ENCODE data around the gene FAM174C. TPM values are rescaled to one million over a fixed set of nuclear protein-coding genes. Genes with fewer than 3 reads are reported as not detected.
"Not testable (repeated sequence)": the region's sequence is repeated elsewhere in the genome, so short reads cannot be mapped to it uniquely, and the experiment has no call there.

Gene FAM174C
- total and polyA plus RNA-seq, 8 donors = 10.6 to 58.7 (median 19.4) TPM

GRCh38 chr19:1300744-1301490 lies 25.6 kb downstream of the FAM174C start:
- Histone ChIP-seq H3K27me3 (peaks cover 0 to 50% of the 10 kb centered on the region in 2 donors), H3K9me3 (no peaks in the 10 kb centered on the region), H3K36me3 (no peaks in the 10 kb centered on the region), H3K4me3 (no peak overlapping the region), H3K27ac (no peak overlapping the region), H3K4me1 (no peaks in the 10 kb centered on the region)
- ATAC-seq (no peak), DNase-seq (no peak)
- TF ChIP-seq, protein P1, sequence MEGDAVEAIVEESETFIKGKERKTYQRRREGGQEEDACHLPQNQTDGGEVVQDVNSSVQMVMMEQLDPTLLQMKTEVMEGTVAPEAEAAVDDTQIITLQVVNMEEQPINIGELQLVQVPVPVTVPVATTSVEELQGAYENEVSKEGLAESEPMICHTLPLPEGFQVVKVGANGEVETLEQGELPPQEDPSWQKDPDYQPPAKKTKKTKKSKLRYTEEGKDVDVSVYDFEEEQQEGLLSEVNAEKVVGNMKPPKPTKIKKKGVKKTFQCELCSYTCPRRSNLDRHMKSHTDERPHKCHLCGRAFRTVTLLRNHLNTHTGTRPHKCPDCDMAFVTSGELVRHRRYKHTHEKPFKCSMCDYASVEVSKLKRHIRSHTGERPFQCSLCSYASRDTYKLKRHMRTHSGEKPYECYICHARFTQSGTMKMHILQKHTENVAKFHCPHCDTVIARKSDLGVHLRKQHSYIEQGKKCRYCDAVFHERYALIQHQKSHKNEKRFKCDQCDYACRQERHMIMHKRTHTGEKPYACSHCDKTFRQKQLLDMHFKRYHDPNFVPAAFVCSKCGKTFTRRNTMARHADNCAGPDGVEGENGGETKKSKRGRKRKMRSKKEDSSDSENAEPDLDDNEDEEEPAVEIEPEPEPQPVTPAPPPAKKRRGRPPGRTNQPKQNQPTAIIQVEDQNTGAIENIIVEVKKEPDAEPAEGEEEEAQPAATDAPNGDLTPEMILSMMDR (IDR thresholded peaks at IDR 0.05) = no peak
- intact Hi-C loops (cut with DNase I) = no loop called here

DNA sequence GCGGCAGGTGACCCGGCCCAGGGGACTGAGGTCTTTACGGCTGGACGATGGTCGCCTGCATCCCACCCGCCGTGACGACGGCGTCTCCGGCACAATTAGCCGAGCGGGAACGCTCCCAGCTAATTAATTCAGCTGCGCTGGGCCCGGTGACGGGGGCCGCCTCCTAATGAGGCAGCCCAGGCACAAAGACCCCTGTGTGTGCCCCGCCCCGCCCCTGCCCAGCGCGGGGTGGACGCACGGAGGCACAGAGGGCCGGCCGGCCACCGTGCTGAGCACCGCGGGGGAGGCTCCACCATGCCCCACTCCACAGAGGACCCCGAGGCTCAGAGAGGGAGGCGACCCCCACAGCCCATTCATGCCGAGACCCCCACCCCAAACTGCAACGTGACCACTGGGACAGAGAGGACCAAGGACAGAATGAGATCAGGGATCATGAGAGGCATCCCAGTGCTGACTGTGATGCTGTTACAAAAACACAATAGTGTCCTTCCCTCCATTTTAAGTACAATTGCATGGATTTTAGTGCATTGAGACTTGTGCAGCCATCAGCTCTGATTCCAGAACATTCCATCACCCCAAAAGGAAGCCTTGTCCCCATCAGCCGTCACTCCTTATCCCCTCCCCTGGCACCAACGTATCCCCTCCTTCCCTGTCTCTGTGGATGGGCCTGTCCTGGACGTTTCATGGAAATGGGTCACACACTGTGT lies 27.4 kb downstream of the FAM174C start:
- H3K27me3 ChIP-seq = peaks cover 0 to 38% of the 10 kb centered on the region in 2 donors
- intact Hi-C loops (cut with DNase I) = no loop called here
- no peak overlapping the region for H3K27ac ChIP-seq
- no peaks in the 10 kb centered on the region for H3K36me3 ChIP-seq
- ATAC-seq = no peak
- H3K4me1 ChIP-seq = no peaks in the 10 kb centered on the region
- H3K4me3 ChIP-seq = no peak overlapping the region
- no peaks in the 10 kb centered on the region for H3K9me3 ChIP-seq
- TF ChIP-seq, protein P1 (IDR thresholded peaks at IDR 0.05) = no peak
- no peak for DNase-seq

DNA sequence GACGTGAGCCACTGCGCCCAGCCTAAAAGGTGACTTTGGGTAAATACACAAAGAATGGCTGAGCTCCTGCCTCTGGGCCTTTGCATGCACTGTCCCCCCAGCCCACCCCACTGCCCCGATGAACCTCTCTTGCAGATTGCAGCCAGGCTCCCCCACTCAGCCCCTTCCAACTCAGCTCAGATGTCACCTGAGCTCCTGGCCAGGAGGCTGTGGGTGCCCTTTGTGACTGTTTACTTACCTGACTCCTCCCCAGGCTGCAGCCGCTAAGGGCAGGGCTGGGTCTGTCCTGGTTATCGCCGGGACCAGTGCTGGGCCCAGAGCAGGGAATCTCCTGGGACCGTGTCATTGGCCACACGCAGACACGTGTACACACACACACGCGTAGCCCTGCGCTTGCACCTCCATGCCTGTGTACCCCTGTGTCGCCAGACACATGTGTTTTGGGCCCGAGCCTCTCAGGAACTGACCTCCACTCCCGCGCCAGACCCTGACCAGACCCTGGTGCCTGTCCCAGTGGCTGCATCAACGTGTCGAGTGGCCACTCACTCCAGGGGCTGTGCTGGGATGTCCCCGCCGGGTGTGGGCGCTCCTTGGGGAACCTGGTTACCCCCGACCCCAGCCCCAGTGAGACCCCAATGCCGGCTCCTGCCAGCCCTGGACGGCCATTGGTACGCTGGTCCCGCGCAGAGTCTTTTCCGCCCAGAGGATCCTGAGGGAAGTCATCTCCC lies 29.0 kb downstream of the FAM174C start:
- no peak overlapping the region for H3K4me3 ChIP-seq
- DNase-seq (no peak), ATAC-seq (no peak)
- intact Hi-C loops (cut with DNase I) = no loop called here
- H3K36me3 ChIP-seq = no peaks in the 10 kb centered on the region
- H3K9me3 ChIP-seq = no peaks in the 10 kb centered on the region
- H3K4me1 ChIP-seq = no peaks in the 10 kb centered on the region
- TF ChIP-seq, protein P1 (IDR thresholded peaks at IDR 0.05) = no peak
- peaks cover 0 to 36% of the 10 kb centered on the region in 2 donors for H3K27me3 ChIP-seq
- no peak overlapping the region for H3K27ac ChIP-seq

GRCh38 chr19:1305354-1305753 lies 30.0 kb downstream of the FAM174C start:
- H3K36me3 ChIP-seq; H3K4me1 ChIP-seq; intact Hi-C loops (cut with DNase I); H3K4me3 ChIP-seq; ATAC-seq; DNase-seq; H3K9me3 ChIP-seq; H3K27ac ChIP-seq: not testable (repeated sequence)
- H3K27me3 ChIP-seq = peaks cover 0 to 36% of the 10 kb centered on the region in 2 donors

- Histone ChIP-seq H3K4me3 (no peak overlapping the region), H3K36me3 (no peaks in the 10 kb centered on the region), H3K27me3 (peaks cover 0 to 45% of the 10 kb centered on the region in 2 donors), H3K4me1 (no peaks in the 10 kb centered on the region), H3K9me3 (no peaks in the 10 kb centered on the region), H3K27ac (no peak overlapping the region)
- TF ChIP-seq, protein P1 (IDR thresholded peaks at IDR 0.05) = no peak
- ATAC-seq (no peak), DNase-seq (no peak)
- intact Hi-C loops (cut with DNase I) = no loop called here
Observed at GRCh38 chr19:1307320-1307719, 32.0 kb downstream of the FAM174C start.

All from left lung (tissue), 10 donors.